Peyer's patch (tissue), 4 donors: Measurements from ENCODE around the gene LAMB1. TPM values are rescaled to one million over a fixed set of nuclear protein-coding genes. Genes with fewer than 3 reads are reported as not detected.
"Not testable (repeated sequence)": the region's sequence is repeated elsewhere in the genome, so short reads cannot be mapped to it uniquely, and the experiment has no call there.

Source experiments
- DNase-seq, 3 donors: peaks; one replicate each; pipeline ENCODE4 v3.0.0-alpha.2; 2017 to 2019
- H3K27ac ChIP-seq, 4 donors: fragments of 200-600 bp; sonication (generic); one replicate each; pipeline ENCODE4 v1.5.1; 2016 to 2019
- H3K27me3 ChIP-seq, 2 donors: fragments of 200-600 bp; sonication (generic); one replicate each; pipeline ENCODE4 v1.5.1; 2019
- H3K36me3 ChIP-seq, 3 donors: fragments of 200-600 bp; sonication (generic); one replicate each; pipeline ENCODE4 v1.5.1; 2016 to 2019
- H3K4me1 ChIP-seq, 4 donors: fragments of 200-600 bp; sonication (generic); one replicate each; pipeline ENCODE4 v1.5.1; 2016 to 2019
- H3K4me3 ChIP-seq, 4 donors: fragments of 200-600 bp; sonication (generic); 1 replicate in 3 of 4; 2 replicates in 1 of 4; pipeline ENCODE4 v1.5.1; 2016 to 2019; ENCODE audit warnings: mild to moderate bottlenecking in 1 of 4
- H3K9me3 ChIP-seq, 4 donors: fragments of 200-600 bp; sonication (generic); one replicate each; pipeline ENCODE4 v1.5.1; 2016 to 2019; ENCODE audit warnings: mild to moderate bottlenecking in 1 of 4
- CTCF ChIP-seq, 6 experiments: fragments of 450-650 bp in 4 of 6; fragments of 200-600 bp in 2 of 6; sonication (generic) in 1 of 6; IDR thresholded peaks; one replicate each; pipeline ENCODE4 v1.5.1; 2017 to 2019; ENCODE audit warnings: antibody characterized with exemption in 6 of 6, mild to moderate bottlenecking in 3 of 6, moderate library complexity in 1 of 6
- POLR2A ChIP-seq, 2 donors: fragments of 450-650 bp; IDR thresholded peaks; one replicate each; pipeline ENCODE4 v1.5.1; 2017; ENCODE audit warnings: antibody characterized with exemption in 2 of 2, mild to moderate bottlenecking in 2 of 2, moderate library complexity in 2 of 2
- total RNA-seq, 4 donors: library from RNA; depleted of rRNA; stranded (reverse); fragments of >200 nt; gene quantifications; one replicate each; pipeline ENCODE4 v1.1.0, GENCODE V29; 2016

LAMB1 gene
- total RNA-seq, 4 donors from 2014 or later: 97.6 to 821 (median 155) TPM

GRCh38 chr7:107890962-107891635, 111.9 kb downstream of the LAMB1 start, which contains the start of gene DLD:
DLD (plus strand) TSS chr7:107891183; CDS start chr7:107891251, 68 bp downstream.
- peaks cover 0 to 27% (median 0%) of the 10 kb centered on the region in 4 donors for H3K4me1 ChIP-seq
- peak; percentile 90 to 97 (median 96) for DNase-seq
- H3K27me3 ChIP-seq: no peaks in the 10 kb centered on the region
- H3K36me3 ChIP-seq: peaks cover 0 to 12% (median 0%) of the 10 kb centered on the region in 3 donors
- H3K4me3 ChIP-seq: peak within 1 kb of the TSS; percentile 67 to 73 (median 70)
- TF ChIP-seq POLR2A (IDR thresholded peaks at IDR 0.05) (peak; percentile 85 to 86), CTCF (IDR thresholded peaks at IDR 0.05) (no peak)
- no peaks in the 10 kb centered on the region for H3K9me3 ChIP-seq
- H3K27ac ChIP-seq: peak within 1 kb of the TSS; percentile 92 to 95 (median 94)

GRCh38 chr7:107890493-107890961, 112.4 kb downstream of the LAMB1 start:
- peak overlapping the region; percentile 92 to 95 (median 94) for H3K27ac ChIP-seq
- H3K9me3 ChIP-seq: no peaks in the 10 kb centered on the region
- H3K36me3 ChIP-seq: peaks cover 0 to 10% (median 0%) of the 10 kb centered on the region in 3 donors
- DNase-seq: peak in 1 of 3 donors; percentile 19
- H3K4me1 ChIP-seq: peaks cover 0 to 27% (median 0%) of the 10 kb centered on the region in 4 donors
- no peak for TF ChIP-seq CTCF (IDR thresholded peaks at IDR 0.05)
- peak overlapping the region; percentile 67 to 73 (median 70) for H3K4me3 ChIP-seq
- H3K27me3 ChIP-seq: no peaks in the 10 kb centered on the region

GRCh38 chr7:107889992-107890391, 113.0 kb downstream of the LAMB1 start:
- H3K4me1 ChIP-seq: peaks cover 0 to 27% (median 0%) of the 10 kb centered on the region in 4 donors
- H3K27me3 ChIP-seq: no peaks in the 10 kb centered on the region
- no peak overlapping the region for H3K4me3 ChIP-seq
- H3K9me3 ChIP-seq: no peaks in the 10 kb centered on the region
- no peak for DNase-seq
- peaks cover 0 to 5% (median 0%) of the 10 kb centered on the region in 3 donors for H3K36me3 ChIP-seq
- TF ChIP-seq CTCF (IDR thresholded peaks at IDR 0.05) (no peak), POLR2A (IDR thresholded peaks at IDR 0.05) (no peak)
- H3K27ac ChIP-seq: peak overlapping the region in 3 of 4 donors; percentile 92 to 95 (median 93)

GRCh38 chr7:107887827-107888226, 115.1 kb downstream of the LAMB1 start:
- not testable (repeated sequence) for DNase-seq, H3K27me3 ChIP-seq, H3K27ac ChIP-seq, H3K36me3 ChIP-seq, H3K4me3 ChIP-seq, H3K9me3 ChIP-seq
- H3K4me1 ChIP-seq: peaks cover 0 to 13% (median 0%) of the 10 kb centered on the region in 4 donors

GRCh38 chr7:107884066-107884818, 118.7 kb downstream of the LAMB1 start:
- TF ChIP-seq POLR2A (IDR thresholded peaks at IDR 0.05) (no peak), CTCF (IDR thresholded peaks at IDR 0.05) (no peak)
- no peaks in the 10 kb centered on the region for H3K9me3 ChIP-seq
- H3K27ac ChIP-seq: no peak overlapping the region
- no peak for DNase-seq
- peaks cover 0 to under 1% (median 0%) of the 10 kb centered on the region in 4 donors for H3K4me1 ChIP-seq
- no peak overlapping the region for H3K4me3 ChIP-seq
- no peaks in the 10 kb centered on the region for H3K27me3 ChIP-seq
- no peaks in the 10 kb centered on the region for H3K36me3 ChIP-seq

GRCh38 chr7:107882766-107883165, 120.2 kb downstream of the LAMB1 start:
- H3K36me3 ChIP-seq: no peaks in the 10 kb centered on the region
- DNase-seq: no peak
- H3K4me3 ChIP-seq: no peak overlapping the region
- H3K9me3 ChIP-seq: no peaks in the 10 kb centered on the region
- H3K27me3 ChIP-seq: no peaks in the 10 kb centered on the region
- TF ChIP-seq CTCF (IDR thresholded peaks at IDR 0.05) (no peak), POLR2A (IDR thresholded peaks at IDR 0.05) (no peak)
- peaks cover 0 to 3% (median 0%) of the 10 kb centered on the region in 4 donors for H3K4me1 ChIP-seq
- no peak overlapping the region for H3K27ac ChIP-seq
